ENCODE results near the gene ZNF358. TPM values are rescaled to one million over a fixed set of nuclear protein-coding genes. Genes with fewer than 3 reads are reported as not detected.
"Not testable (repeated sequence)": the region's sequence is repeated elsewhere in the genome, so short reads cannot be mapped to it uniquely, and the experiment has no call there.

The ZNF358 gene
- total RNA-seq, 2 donors from 2014 or later: 2.9 to 3.1 TPM

- peaks cover 30% of the 10 kb centered on the region for H3K36me3 Mint-ChIP-seq (ENCODE audit: low read depth)
- H3K27ac Mint-ChIP-seq: peak overlapping the region; percentile 95
- ATAC-seq (replicated peaks): peak; percentile 40
- H3K9me3 Mint-ChIP-seq: no peaks in the 10 kb centered on the region
- H3K4me3 Mint-ChIP-seq: peak overlapping the region; percentile 98
- H3K4me1 Mint-ChIP-seq: no peaks in the 10 kb centered on the region
- H3K27me3 Mint-ChIP-seq: no peaks in the 10 kb centered on the region
Measured at GRCh38 chr19:7533925-7534480, 18.1 kb downstream of the ZNF358 start.

GRCh38 chr19:7534531-7535046 lies 18.7 kb downstream of the ZNF358 start:
- Mint-ChIP-seq H3K4me1 (no peaks in the 10 kb centered on the region), H3K36me3 (ENCODE audit: low read depth) (peaks cover 35% of the 10 kb centered on the region), H3K9me3 (no peaks in the 10 kb centered on the region), H3K4me3 (peak overlapping the region; percentile 98), H3K27me3 (no peaks in the 10 kb centered on the region), H3K27ac (peak overlapping the region; percentile 95)
- ATAC-seq (replicated peaks): peak; percentile 22

- Mint-ChIP-seq H3K4me3 (peak within 1 kb of the TSS; percentile 98), H3K27ac (peak within 1 kb of the TSS; percentile 95), H3K27me3 (no peaks in the 10 kb centered on the region), H3K9me3 (no peaks in the 10 kb centered on the region), H3K4me1 (no peaks in the 10 kb centered on the region), H3K36me3 (ENCODE audit: low read depth) (peaks cover 42% of the 10 kb centered on the region)
- peak; percentile 86 for ATAC-seq (replicated peaks)
Measured at GRCh38 chr19:7535047-7535997, 19.4 kb downstream of the ZNF358 start, which contains the start of gene PNPLA6. PNPLA6 (plus strand) TSS chr19:7535717; CDS start chr19:7535789, 72 bp downstream.

GRCh38 chr19:7535998-7536695 lies 20.2 kb downstream of the ZNF358 start:
- no peak for ATAC-seq (replicated peaks)

GRCh38 chr19:7538990-7539389 lies 23.1 kb downstream of the ZNF358 start:
- not testable (repeated sequence) for ATAC-seq (replicated peaks); H3K27ac Mint-ChIP-seq; H3K4me1 Mint-ChIP-seq; H3K9me3 Mint-ChIP-seq; H3K4me3 Mint-ChIP-seq; H3K27me3 Mint-ChIP-seq
- H3K36me3 Mint-ChIP-seq (ENCODE audit: low read depth): peaks cover 70% of the 10 kb centered on the region

More at GRCh38 chr19:7535998-7536695, 20.2 kb downstream of the ZNF358 start:
- no peaks in the 10 kb centered on the region for H3K4me1 Mint-ChIP-seq
- peak overlapping the region; percentile 95 for H3K27ac Mint-ChIP-seq
- H3K4me3 Mint-ChIP-seq: peak overlapping the region; percentile 98
- no peaks in the 10 kb centered on the region for H3K27me3 Mint-ChIP-seq
- peaks cover 46% of the 10 kb centered on the region for H3K36me3 Mint-ChIP-seq (ENCODE audit: low read depth)
- no peaks in the 10 kb centered on the region for H3K9me3 Mint-ChIP-seq

GRCh38 chr19:7539827-7540425 lies 24.0 kb downstream of the ZNF358 start:
- H3K27ac Mint-ChIP-seq: no peak overlapping the region
- H3K36me3 Mint-ChIP-seq (ENCODE audit: low read depth): peaks cover 72% of the 10 kb centered on the region
- H3K27me3 Mint-ChIP-seq: no peaks in the 10 kb centered on the region
- no peak for ATAC-seq (replicated peaks)
- no peak overlapping the region for H3K4me3 Mint-ChIP-seq
- no peaks in the 10 kb centered on the region for H3K9me3 Mint-ChIP-seq
- no peaks in the 10 kb centered on the region for H3K4me1 Mint-ChIP-seq

GRCh38 chr19:7540761-7541474 lies 25.0 kb downstream of the ZNF358 start:
- no peaks in the 10 kb centered on the region for H3K27me3 Mint-ChIP-seq
- H3K36me3 Mint-ChIP-seq (ENCODE audit: low read depth): peaks cover 72% of the 10 kb centered on the region
- H3K9me3 Mint-ChIP-seq: no peaks in the 10 kb centered on the region
- H3K4me1 Mint-ChIP-seq: peaks cover 3% of the 10 kb centered on the region
- no peak overlapping the region for H3K4me3 Mint-ChIP-seq
- peak; percentile 65 for ATAC-seq (replicated peaks)
- no peak overlapping the region for H3K27ac Mint-ChIP-seq

GRCh38 chr19:7541475-7541824 lies 25.5 kb downstream of the ZNF358 start:
- H3K27me3 Mint-ChIP-seq: no peaks in the 10 kb centered on the region
- no peak overlapping the region for H3K27ac Mint-ChIP-seq
- ATAC-seq (replicated peaks): no peak
- H3K9me3 Mint-ChIP-seq: no peaks in the 10 kb centered on the region
- H3K36me3 Mint-ChIP-seq (ENCODE audit: low read depth): peaks cover 72% of the 10 kb centered on the region
- peaks cover 6% of the 10 kb centered on the region for H3K4me1 Mint-ChIP-seq
- H3K4me3 Mint-ChIP-seq: no peak overlapping the region

GRCh38 chr19:7541828-7542443 lies 26.0 kb downstream of the ZNF358 start:
- no peak for ATAC-seq (replicated peaks)
- H3K27ac Mint-ChIP-seq: no peak overlapping the region
- no peaks in the 10 kb centered on the region for H3K27me3 Mint-ChIP-seq
- peaks cover 67% of the 10 kb centered on the region for H3K36me3 Mint-ChIP-seq (ENCODE audit: low read depth)
- H3K4me3 Mint-ChIP-seq: no peak overlapping the region
- H3K4me1 Mint-ChIP-seq: peaks cover 6% of the 10 kb centered on the region
- H3K9me3 Mint-ChIP-seq: no peaks in the 10 kb centered on the region

GRCh38 chr19:7542556-7543348 lies 26.8 kb downstream of the ZNF358 start:
- Mint-ChIP-seq H3K27ac (peak overlapping the region; percentile 51), H3K4me3 (no peak overlapping the region), H3K36me3 (ENCODE audit: low read depth) (peaks cover 68% of the 10 kb centered on the region), H3K27me3 (no peaks in the 10 kb centered on the region), H3K4me1 (peaks cover 6% of the 10 kb centered on the region), H3K9me3 (no peaks in the 10 kb centered on the region)
- ATAC-seq (replicated peaks): no peak

- H3K27ac Mint-ChIP-seq: peak overlapping the region; percentile 36
- no peak overlapping the region for H3K4me3 Mint-ChIP-seq
- H3K36me3 Mint-ChIP-seq (ENCODE audit: low read depth): peaks cover 62% of the 10 kb centered on the region
- H3K27me3 Mint-ChIP-seq: no peaks in the 10 kb centered on the region
- no peaks in the 10 kb centered on the region for H3K9me3 Mint-ChIP-seq
- no peak for ATAC-seq (replicated peaks)
- peaks cover 6% of the 10 kb centered on the region for H3K4me1 Mint-ChIP-seq
Measured at GRCh38 chr19:7544626-7545025, 28.7 kb downstream of the ZNF358 start.

GRCh38 chr19:7545300-7545699 lies 29.4 kb downstream of the ZNF358 start:
- H3K4me1 Mint-ChIP-seq: peaks cover 6% of the 10 kb centered on the region
- H3K36me3 Mint-ChIP-seq (ENCODE audit: low read depth): peaks cover 60% of the 10 kb centered on the region
- no peaks in the 10 kb centered on the region for H3K27me3 Mint-ChIP-seq
- H3K9me3 Mint-ChIP-seq: no peaks in the 10 kb centered on the region
- no peak for ATAC-seq (replicated peaks)
- no peak overlapping the region for H3K4me3 Mint-ChIP-seq
- no peak overlapping the region for H3K27ac Mint-ChIP-seq

GRCh38 chr19:7545904-7546303 lies 30.0 kb downstream of the ZNF358 start:
- peak; percentile 84 for ATAC-seq (replicated peaks)
- no peaks in the 10 kb centered on the region for H3K9me3 Mint-ChIP-seq
- H3K36me3 Mint-ChIP-seq (ENCODE audit: low read depth): peaks cover 57% of the 10 kb centered on the region
- H3K4me1 Mint-ChIP-seq: peaks cover 6% of the 10 kb centered on the region
- peak overlapping the region; percentile 39 for H3K27ac Mint-ChIP-seq
- H3K27me3 Mint-ChIP-seq: no peaks in the 10 kb centered on the region
- H3K4me3 Mint-ChIP-seq: peak overlapping the region; percentile 23

All from activated T-helper 17 cell treated with anti-CD3 and anti-CD28 coated beads, Interleukin-2, amount 50 U/mL, for 72 hours (primary cell).